Osteocyte (in vitro differentiated cells): Measurements from ENCODE around the gene ATP2C2. TPM values are rescaled to one million over a fixed set of nuclear protein-coding genes. Genes with fewer than 3 reads are reported as not detected.

Source experiments
- DNase-seq: peaks from one replicate; pipeline ENCODE4 v3.0.0; 2021; ENCODE audit warnings: mixed read lengths; ENCODE audit not compliant: unreplicated experiment; ENCODE audit errors: extremely low spot score
- H3K27ac Mint-ChIP-seq: one replicate; pipeline ENCODE4 v1.8.0; 2021; ENCODE audit warnings: mild to moderate bottlenecking, mixed read lengths; ENCODE audit not compliant: unreplicated experiment
- H3K27me3 Mint-ChIP-seq: one replicate; pipeline ENCODE4 v1.8.0; 2021; ENCODE audit warnings: mixed read lengths; ENCODE audit not compliant: unreplicated experiment
- H3K36me3 Mint-ChIP-seq: one replicate; pipeline ENCODE4 v1.8.0; 2021; ENCODE audit warnings: mixed read lengths; ENCODE audit not compliant: unreplicated experiment
- H3K4me1 Mint-ChIP-seq: one replicate; pipeline ENCODE4 v1.8.0; 2021; ENCODE audit warnings: mixed read lengths; ENCODE audit not compliant: unreplicated experiment
- H3K4me3 Mint-ChIP-seq: one replicate; pipeline ENCODE4 v1.8.0; 2021; ENCODE audit warnings: mild to moderate bottlenecking, moderate library complexity, mixed read lengths; ENCODE audit not compliant: unreplicated experiment
- H3K9me3 Mint-ChIP-seq: one replicate; pipeline ENCODE4 v1.8.0; 2021; ENCODE audit warnings: mixed read lengths; ENCODE audit not compliant: unreplicated experiment
- CTCF ChIP-seq: fragments of 200-600 bp; sonication (generic); IDR thresholded peaks from 2 replicates; pipeline ENCODE4 v1.5.0; 2021; ENCODE audit warnings: antibody characterized with exemption, mild to moderate bottlenecking, moderate library complexity
- total RNA-seq: library from RNA; stranded (reverse); gene quantifications from 2 replicates; pipeline ENCODE4 v1.2.1, GENCODE V29; 2021

The ATP2C2 gene
- total RNA-seq, 1 donor from 2014 or later = not detected

GRCh38 chr16:84404324-84404723, 36.0 kb downstream of the ATP2C2 start:
- peaks cover 7% of the 10 kb centered on the region for H3K9me3 Mint-ChIP-seq
- no peak for DNase-seq
- no peaks in the 10 kb centered on the region for H3K36me3 Mint-ChIP-seq
- no peaks in the 10 kb centered on the region for H3K4me1 Mint-ChIP-seq
- H3K27me3 Mint-ChIP-seq = peaks cover 55% of the 10 kb centered on the region
- no peak for TF ChIP-seq CTCF
- no peak overlapping the region for H3K27ac Mint-ChIP-seq
- H3K4me3 Mint-ChIP-seq = no peak overlapping the region

- no peak for DNase-seq
- Mint-ChIP-seq H3K27ac (no peak overlapping the region), H3K4me3 (no peak overlapping the region)
These were observed 36.8 kb downstream of the ATP2C2 start for GRCh38 chr16:84404936-84405639.

GRCh38 chr16:84406006-84406963, 37.9 kb downstream of the ATP2C2 start:
- DNase-seq = no peak
- no peak overlapping the region for H3K4me3 Mint-ChIP-seq
- no peak overlapping the region for H3K27ac Mint-ChIP-seq
- peaks cover 45% of the 10 kb centered on the region for H3K27me3 Mint-ChIP-seq
- TF ChIP-seq CTCF = no peak
- no peaks in the 10 kb centered on the region for H3K36me3 Mint-ChIP-seq
- no peaks in the 10 kb centered on the region for H3K4me1 Mint-ChIP-seq
- peaks cover 7% of the 10 kb centered on the region for H3K9me3 Mint-ChIP-seq

More at GRCh38 chr16:84404936-84405639, 36.8 kb downstream of the ATP2C2 start:
- Mint-ChIP-seq H3K36me3 (no peaks in the 10 kb centered on the region), H3K9me3 (peaks cover 7% of the 10 kb centered on the region), H3K4me1 (no peaks in the 10 kb centered on the region), H3K27me3 (peaks cover 49% of the 10 kb centered on the region)
- no peak for TF ChIP-seq CTCF

GRCh38 chr16:84407588-84408313, 39.4 kb downstream of the ATP2C2 start:
- TF ChIP-seq CTCF = no peak
- Mint-ChIP-seq H3K4me1 (no peaks in the 10 kb centered on the region), H3K4me3 (no peak overlapping the region), H3K36me3 (no peaks in the 10 kb centered on the region), H3K27ac (no peak overlapping the region), H3K27me3 (peaks cover 33% of the 10 kb centered on the region), H3K9me3 (no peaks in the 10 kb centered on the region)
- DNase-seq = no peak
